Measurements from ENCODE around the gene RAD21L1.

- TF ChIP-seq CTCF (IDR thresholded peaks at IDR 0.05; ENCODE audit: poor library complexity, severe bottlenecking) (no peak), RAD21 (conservative IDR thresholded peaks at IDR 0.05) (no peak), REST (IDR thresholded peaks at IDR 0.05; ENCODE audit: borderline replicate concordance) (no peak), POLR2AphosphoS5 (IDR thresholded peaks at IDR 0.05) (no peak), EP300 (conservative IDR thresholded peaks at IDR 0.05; ENCODE audit: poor library complexity, severe bottlenecking) (no peak), EZH2 (IDR thresholded peaks at IDR 0.05; ENCODE audit: borderline replicate concordance, insufficient read depth, low read length, poor library complexity, severe bottlenecking) (no peak), TAF1 (IDR thresholded peaks at IDR 0.05; ENCODE audit: low read depth) (no peak)
These were observed 68.0 kb downstream of the RAD21L1 start for GRCh38 chr20:1293641-1294379.

Data from neural cell (in vitro differentiated cells).